HEK293T (cell line): ENCODE results near the gene SMC1A.

ENCODE experiments used
- CTCF ChIA-PET: fragments of 350-600 bp; formaldehyde crosslinking; extraction: SDS; loops from one replicate; lab custom pipeline; 2021; ENCODE audit warnings: antibody characterized with exemption, inconsistent platforms; lab: Yijun Ruan, JAX
- POLR2A ChIA-PET: fragments of 350-600 bp; formaldehyde crosslinking; extraction: SDS; loops from one replicate; lab custom pipeline; 2020; ENCODE audit warnings: antibody characterized with exemption, inconsistent platforms; lab: Yijun Ruan, JAX
- DNase-seq: peaks from one replicate; pipeline ENCODE4 v3.0.0; 2012; ENCODE audit warnings: mixed read lengths; ENCODE audit errors: extremely low spot score
- ARNT ChIP-seq: fragments of 450-650 bp; IDR thresholded peaks from 2 replicates; pipeline ENCODE4 v1.6.1; 2017; ENCODE audit warnings: mild to moderate bottlenecking
- BHLHE40 ChIP-seq: fragments of 450-650 bp; IDR thresholded peaks from 2 replicates; pipeline ENCODE4 v1.6.1; 2016; ENCODE audit warnings: mild to moderate bottlenecking, moderate library complexity, borderline replicate concordance
- CTBP1 ChIP-seq: fragments of 450-650 bp; IDR thresholded peaks from 2 replicates; pipeline ENCODE4 v1.6.1; 2016; ENCODE audit warnings: borderline replicate concordance
- ELF4 ChIP-seq: fragments of 450-650 bp; IDR thresholded peaks from 2 replicates; pipeline ENCODE4 v1.6.1; 2017; ENCODE audit warnings: antibody characterized with exemption
- FOXA1 ChIP-seq: fragments of 450-650 bp; IDR thresholded peaks from 2 replicates; pipeline ENCODE4 v1.6.1; 2016; ENCODE audit warnings: mild to moderate bottlenecking
- FOXK2 ChIP-seq: fragments of 450-650 bp; IDR thresholded peaks from 2 replicates; pipeline ENCODE4 v1.6.1; 2016; ENCODE audit warnings: mild to moderate bottlenecking
- FOXM1 ChIP-seq: fragments of 450-650 bp; IDR thresholded peaks from 2 replicates; pipeline ENCODE4 v1.6.1; 2017; ENCODE audit warnings: mild to moderate bottlenecking, borderline replicate concordance
- HDGF ChIP-seq: fragments of 450-650 bp; IDR thresholded peaks from 2 replicates; pipeline ENCODE4 v1.6.1; 2017; ENCODE audit warnings: antibody characterized with exemption, borderline replicate concordance
- L3MBTL2 ChIP-seq: fragments of 450-650 bp; conservative IDR thresholded peaks from 2 replicates; pipeline ENCODE4 v1.6.1; 2016; ENCODE audit warnings: mild to moderate bottlenecking
- LEF1 ChIP-seq: fragments of 450-650 bp; IDR thresholded peaks from 2 replicates; pipeline ENCODE4 v1.6.1; 2017; ENCODE audit warnings: mild to moderate bottlenecking, borderline replicate concordance
- NFRKB ChIP-seq: fragments of 450-650 bp; IDR thresholded peaks from 2 replicates; pipeline ENCODE4 v1.6.1; 2016; ENCODE audit warnings: mild to moderate bottlenecking, moderate library complexity
- PKNOX1 ChIP-seq: fragments of 450-650 bp; IDR thresholded peaks from 2 replicates; pipeline ENCODE4 v1.6.1; 2016
- SP1 ChIP-seq: fragments of 450-650 bp; IDR thresholded peaks from 2 replicates; pipeline ENCODE4 v1.6.1; 2017
- SUZ12 ChIP-seq: fragments of 450-650 bp; IDR thresholded peaks from 2 replicates; pipeline ENCODE4 v1.6.1; 2016; ENCODE audit warnings: mild to moderate bottlenecking
- TARDBP ChIP-seq: fragments of 450-650 bp; IDR thresholded peaks from 2 replicates; pipeline ENCODE4 v1.6.1; 2016
- ZNF384 ChIP-seq: fragments of 450-650 bp; IDR thresholded peaks from 2 replicates; pipeline ENCODE4 v1.6.1; 2016

The SMC1A gene

GRCh38 chrX:53452812-53453211, 30.4 kb upstream of the SMC1A start:
- DNase-seq = no peak
- CTCF ChIA-PET = no interaction called here
- POLR2A ChIA-PET = interaction anchor here (1.2 kb wide), 1 partner anchor 31 kb away, joined by 3 read pairs; no protein-coding TSS in a partner anchor
- no peak for TF ChIP-seq FOXM1

GRCh38 chrX:53449632-53450031, 27.2 kb upstream of the SMC1A start:
- POLR2A ChIA-PET = interaction anchor here (0.7 to 1.0 kb wide), 2 partner anchors 8 to 9 kb away, joined by 3 read pairs; no protein-coding TSS in a partner anchor
- CTCF ChIA-PET = interaction anchor here (0.6 to 1.5 kb wide), 3 partner anchors 33 to 137 kb away, joined by 4 read pairs; no protein-coding TSS in a partner anchor
- no peak for TF ChIP-seq SP1
- no peak for TF ChIP-seq BHLHE40
- no peak for TF ChIP-seq SUZ12
- TF ChIP-seq CTBP1 = no peak
- TF ChIP-seq FOXK2 = no peak
- TF ChIP-seq ARNT = no peak
- TF ChIP-seq ZNF384 = no peak
- TF ChIP-seq LEF1 = no peak
- TF ChIP-seq ELF4 = no peak
- no peak for TF ChIP-seq NFRKB
- no peak for TF ChIP-seq HDGF
- TF ChIP-seq FOXA1 = no peak
- no peak for DNase-seq

GRCh38 chrX:53447441-53447840, 25.0 kb upstream of the SMC1A start:
- TF ChIP-seq SP1 = no peak
- TF ChIP-seq ELF4 = no peak
- TF ChIP-seq TARDBP = no peak
- no peak for TF ChIP-seq L3MBTL2
- TF ChIP-seq ARNT = no peak
- TF ChIP-seq NFRKB = no peak
- no peak for TF ChIP-seq PKNOX1
- no peak for TF ChIP-seq HDGF
- TF ChIP-seq FOXA1 = no peak
- TF ChIP-seq LEF1 = no peak
- no peak for TF ChIP-seq BHLHE40
- no peak for TF ChIP-seq FOXM1
- TF ChIP-seq FOXK2 = no peak
- no peak for TF ChIP-seq CTBP1
- ChIA-PET POLR2A (no interaction called here), CTCF (interaction anchor here (0.7 to 2.0 kb wide), 5 partner anchors 9 to 459 kb away, joined by 3 to 24 read pairs (median 4); no protein-coding TSS in a partner anchor)
- DNase-seq = no peak

- ChIA-PET POLR2A (interaction anchor here (1.0 kb wide), 2 partner anchors 23 to 24 kb away, joined by 3 to 4 read pairs; partner anchors contain the start of genes RIBC1 and SMC1A), CTCF (interaction anchor here (0.5 to 2.0 kb wide), 15 partner anchors 9 to 796 kb away, joined by 3 to 24 read pairs (median 3); no protein-coding TSS in a partner anchor)
- DNase-seq = peak; percentile 55
- TF ChIP-seq FOXK2 (no peak), ZNF384 (no peak), ARNT (no peak), BHLHE40 (no peak), NFRKB (no peak), PKNOX1 (no peak), FOXA1 (no peak), FOXM1 (no peak)
These were observed 23.5 kb upstream of the SMC1A start for GRCh38 chrX:53445977-53446376.

GRCh38 chrX:53442322-53442631, 19.8 kb upstream of the SMC1A start:
- CTCF ChIA-PET = no interaction called here
- POLR2A ChIA-PET = interaction anchor here (1.0 to 2.2 kb wide), 5 partner anchors 20 to 125 kb away, joined by 3 to 10 read pairs (median 4); partner anchors contain the start of genes RIBC1 and SMC1A
- TF ChIP-seq TARDBP (no peak), FOXA1 (no peak), BHLHE40 (no peak), HDGF (no peak), FOXK2 (no peak), SP1 (no peak), CTBP1 (no peak), NFRKB (no peak), FOXM1 (no peak), ZNF384 (no peak), LEF1 (no peak), ELF4 (no peak), SUZ12 (no peak), ARNT (no peak), PKNOX1 (no peak), L3MBTL2 (no peak)
- DNase-seq = no peak

GRCh38 chrX:53441531-53442321, 19.3 kb upstream of the SMC1A start:
- peak; percentile 94 for DNase-seq
- no peak for TF ChIP-seq HDGF
- no peak for TF ChIP-seq ARNT
- TF ChIP-seq FOXK2 = no peak
- TF ChIP-seq FOXM1 = no peak
- no peak for TF ChIP-seq SUZ12
- CTCF ChIA-PET = no interaction called here
- POLR2A ChIA-PET = interaction anchor here (1.0 to 2.2 kb wide), 6 partner anchors 8 to 124 kb away, joined by 3 to 10 read pairs (median 4); partner anchors contain the start of genes RIBC1 and SMC1A
